Measurements from ENCODE around the gene MMEL1. TPM values are rescaled to one million over a fixed set of nuclear protein-coding genes. Genes with fewer than 3 reads are reported as not detected.

Gene MMEL1
- total and polyA plus RNA-seq, 2 experiments from 2014 or later: not detected

- no peak for DNase-seq (ENCODE audit: low read depth in 1 of 2, low spot score in 1 of 2)
- Histone ChIP-seq H3K36me3 (no peaks in the 10 kb centered on the region), H3K4me1 (ENCODE audit: low read depth) (no peaks in the 10 kb centered on the region), H3K27ac (no peak overlapping the region), H3K27me3 (no peaks in the 10 kb centered on the region), H3K9me3 (ENCODE audit: low read depth) (peaks cover 12% of the 10 kb centered on the region), H3K4me3 (no peak overlapping the region)
- TF ChIP-seq, protein P1, sequence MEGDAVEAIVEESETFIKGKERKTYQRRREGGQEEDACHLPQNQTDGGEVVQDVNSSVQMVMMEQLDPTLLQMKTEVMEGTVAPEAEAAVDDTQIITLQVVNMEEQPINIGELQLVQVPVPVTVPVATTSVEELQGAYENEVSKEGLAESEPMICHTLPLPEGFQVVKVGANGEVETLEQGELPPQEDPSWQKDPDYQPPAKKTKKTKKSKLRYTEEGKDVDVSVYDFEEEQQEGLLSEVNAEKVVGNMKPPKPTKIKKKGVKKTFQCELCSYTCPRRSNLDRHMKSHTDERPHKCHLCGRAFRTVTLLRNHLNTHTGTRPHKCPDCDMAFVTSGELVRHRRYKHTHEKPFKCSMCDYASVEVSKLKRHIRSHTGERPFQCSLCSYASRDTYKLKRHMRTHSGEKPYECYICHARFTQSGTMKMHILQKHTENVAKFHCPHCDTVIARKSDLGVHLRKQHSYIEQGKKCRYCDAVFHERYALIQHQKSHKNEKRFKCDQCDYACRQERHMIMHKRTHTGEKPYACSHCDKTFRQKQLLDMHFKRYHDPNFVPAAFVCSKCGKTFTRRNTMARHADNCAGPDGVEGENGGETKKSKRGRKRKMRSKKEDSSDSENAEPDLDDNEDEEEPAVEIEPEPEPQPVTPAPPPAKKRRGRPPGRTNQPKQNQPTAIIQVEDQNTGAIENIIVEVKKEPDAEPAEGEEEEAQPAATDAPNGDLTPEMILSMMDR (IDR thresholded peaks at IDR 0.05; ENCODE audit: low read depth, low read length): no peak
Measured at GRCh38 chr1:2650967-2651645, 18.3 kb upstream of the MMEL1 start.

GRCh38 chr1:2646837-2647236, 14.0 kb upstream of the MMEL1 start:
- DNase-seq (ENCODE audit: low read depth in 1 of 2, low spot score in 1 of 2): no peak
- no peaks in the 10 kb centered on the region for H3K27me3 ChIP-seq
- H3K4me1 ChIP-seq (ENCODE audit: low read depth): no peaks in the 10 kb centered on the region
- no peak overlapping the region for H3K27ac ChIP-seq
- no peaks in the 10 kb centered on the region for H3K9me3 ChIP-seq (ENCODE audit: low read depth)
- no peak overlapping the region for H3K4me3 ChIP-seq
- no peaks in the 10 kb centered on the region for H3K36me3 ChIP-seq
- TF ChIP-seq, protein P1 (IDR thresholded peaks at IDR 0.05; ENCODE audit: low read depth, low read length): no peak

GRCh38 chr1:2645776-2646175, 13.0 kb upstream of the MMEL1 start:
- H3K4me3 ChIP-seq: no peak overlapping the region
- no peaks in the 10 kb centered on the region for H3K36me3 ChIP-seq
- H3K27me3 ChIP-seq: no peaks in the 10 kb centered on the region
- H3K4me1 ChIP-seq (ENCODE audit: low read depth): no peaks in the 10 kb centered on the region
- H3K27ac ChIP-seq: no peak overlapping the region
- TF ChIP-seq, protein P1 (IDR thresholded peaks at IDR 0.05; ENCODE audit: low read depth, low read length): no peak
- DNase-seq (ENCODE audit: low read depth in 1 of 2, low spot score in 1 of 2): no peak
- no peaks in the 10 kb centered on the region for H3K9me3 ChIP-seq (ENCODE audit: low read depth)

GRCh38 chr1:2645143-2645542, 12.3 kb upstream of the MMEL1 start:
- Histone ChIP-seq H3K4me3 (no peak overlapping the region), H3K36me3 (no peaks in the 10 kb centered on the region), H3K9me3 (ENCODE audit: low read depth) (no peaks in the 10 kb centered on the region), H3K4me1 (ENCODE audit: low read depth) (no peaks in the 10 kb centered on the region), H3K27me3 (no peaks in the 10 kb centered on the region), H3K27ac (no peak overlapping the region)
- DNase-seq (ENCODE audit: low read depth in 1 of 2, low spot score in 1 of 2): no peak
- TF ChIP-seq, protein P1 (IDR thresholded peaks at IDR 0.05; ENCODE audit: low read depth, low read length): no peak

GRCh38 chr1:2644591-2645101, 11.8 kb upstream of the MMEL1 start:
- no peak for DNase-seq (ENCODE audit: low read depth in 1 of 2, low spot score in 1 of 2)
- H3K9me3 ChIP-seq (ENCODE audit: low read depth): no peaks in the 10 kb centered on the region

More at GRCh38 chr1:2644591-2645101, 11.8 kb upstream of the MMEL1 start:
- Histone ChIP-seq H3K27ac (no peak overlapping the region), H3K36me3 (no peaks in the 10 kb centered on the region), H3K27me3 (no peaks in the 10 kb centered on the region), H3K4me1 (ENCODE audit: low read depth) (no peaks in the 10 kb centered on the region), H3K4me3 (no peak overlapping the region)
- TF ChIP-seq, protein P1 (IDR thresholded peaks at IDR 0.05; ENCODE audit: low read depth, low read length): no peak

All from cardiac muscle cell (in vitro differentiated cells and primary cell).